SK-N-SH (cell line): ENCODE data around the gene COG3. TPM values are rescaled to one million over a fixed set of nuclear protein-coding genes. Genes with fewer than 3 reads are reported as not detected.

ENCODE experiments used
- CTCF ChIA-PET: fragments of 300-600, 350-600 bp; formaldehyde crosslinking; extraction: SDS; loops from one replicate; lab custom pipeline; 2021; lab: Yijun Ruan, JAX
- POLR2A ChIA-PET: fragments of 350-600 bp; sonication (Branson Sonifier 250); formaldehyde crosslinking; extraction: SDS; loops from one replicate; lab custom pipeline; 2020; ENCODE audit warnings: antibody characterized with exemption, inconsistent platforms; lab: Yijun Ruan, JAX
- DNase-seq: peaks from one replicate; pipeline ENCODE4 v3.0.0; 2012
- H2AFZ ChIP-seq: fragments of 200-600 bp; sonication (generic); 2 replicates; pipeline ENCODE4 v1.8.1; 2016; ENCODE audit warnings: antibody characterized with exemption, mild to moderate bottlenecking, low read depth
- H3F3A ChIP-seq: fragments of 200-600 bp; sonication (generic); replicated peaks from 2 replicates; pipeline ENCODE3; 2016; ENCODE audit warnings: antibody characterized with exemption, mild to moderate bottlenecking; ENCODE audit not compliant: insufficient read depth
- H3K27ac ChIP-seq, 2 experiments: fragments of 200-500 bp in 1 of 2; fragments of 200-600 bp in 1 of 2; sonication (Bioruptor generic) in 1 of 2; sonication (generic), shearing (Covaris generic) in 1 of 2; 2 replicates each; pipeline versions ENCODE4 v1.5.1 to v1.6.1; 2014 to 2016; ENCODE audit warnings: low read depth in 2 of 2, inconsistent platforms in 1 of 2, low read length in 1 of 2, mild to moderate bottlenecking in 1 of 2, mixed read lengths in 1 of 2
- H3K27me3 ChIP-seq: fragments of 200-600 bp; sonication (generic), shearing (Covaris generic); 2 replicates; pipeline ENCODE4 v1.6.1; 2016; ENCODE audit warnings: mixed run types; ENCODE audit not compliant: insufficient read depth
- H3K36me3 ChIP-seq, 2 experiments: fragments of 200-500 bp in 1 of 2; fragments of 200-600 bp in 1 of 2; sonication (Bioruptor generic) in 1 of 2; sonication (generic) in 1 of 2; replicated peaks in 1 of 2; 2 replicates each; pipeline versions ENCODE3 to v1.5.1; 2014 to 2016; ENCODE audit warnings: low read length in 1 of 2, mild to moderate bottlenecking in 1 of 2; ENCODE audit not compliant: insufficient read depth in 2 of 2, control insufficient read depth in 1 of 2
- H3K4me1 ChIP-seq, 2 experiments: fragments of 200-500 bp in 1 of 2; fragments of 200-600 bp in 1 of 2; sonication (Bioruptor generic) in 1 of 2; sonication (generic), shearing (Covaris generic) in 1 of 2; 2 replicates each; pipeline versions ENCODE4 v1.5.1 to v1.6.1; 2014 to 2016; ENCODE audit warnings: low read depth in 1 of 2, low read length in 1 of 2, mixed run types in 1 of 2; ENCODE audit not compliant: insufficient read depth in 2 of 2, control insufficient read depth in 1 of 2
- H3K4me2 ChIP-seq: fragments of 200-600 bp; sonication (generic), shearing (Covaris generic); 2 replicates; pipeline ENCODE4 v1.6.1; 2017; ENCODE audit warnings: mixed run types
- H3K4me3 ChIP-seq, 2 experiments: fragments of 200-500 bp in 1 of 2; fragments of 200-600 bp in 1 of 2; sonication (Bioruptor generic) in 1 of 2; sonication (generic), shearing (Covaris generic) in 1 of 2; 2 replicates each; pipeline versions ENCODE4 v1.5.1 to v1.8.1; 2014 to 2016; ENCODE audit warnings: low read depth in 2 of 2, inconsistent platforms in 1 of 2, low read length in 1 of 2, mild to moderate bottlenecking in 1 of 2, mixed read lengths in 1 of 2, moderate library complexity in 1 of 2
- H3K79me2 ChIP-seq: fragments of 200-600 bp; sonication (generic); 2 replicates; pipeline ENCODE4 v1.8.1; 2017; ENCODE audit warnings: mild to moderate bottlenecking; ENCODE audit not compliant: insufficient read depth
- H3K9ac ChIP-seq: fragments of 200-600 bp; sonication (generic); 2 replicates; pipeline ENCODE4 v1.6.1; 2017; ENCODE audit warnings: mixed run types
- H3K9me2 ChIP-seq: fragments of 200-600 bp; sonication (generic); 2 replicates; pipeline ENCODE4 v1.6.1; 2017; ENCODE audit warnings: mixed run types
- H3K9me3 ChIP-seq: fragments of 200-600 bp; sonication (generic); 2 replicates; pipeline ENCODE4 v1.6.1; 2017; ENCODE audit warnings: mixed run types, mild to moderate bottlenecking, moderate library complexity
- H4K20me1 ChIP-seq: fragments of 200-600 bp; sonication (generic); 2 replicates; pipeline ENCODE4 v1.6.1; 2017; ENCODE audit warnings: mild to moderate bottlenecking, mixed run types; ENCODE audit not compliant: insufficient read depth
- EP300 ChIP-seq, 2 experiments: IDR thresholded peaks; 2 replicates each; pipeline versions ENCODE4 v1.4.0 to v1.6.1; 2012; ENCODE audit warnings: borderline replicate concordance in 1 of 2, low read depth in 1 of 2, low read length in 1 of 2
- FOSL2 ChIP-seq: IDR thresholded peaks from 2 replicates; pipeline ENCODE4 v1.4.0; 2012; ENCODE audit warnings: low read depth, mild to moderate bottlenecking, moderate library complexity, borderline replicate concordance
- GATA2 ChIP-seq: sonication (generic); formaldehyde crosslinking; IDR thresholded peaks from 2 replicates; pipeline ENCODE4 v1.5.0; 2020; ENCODE audit warnings: mild to moderate bottlenecking, missing genetic modification reagents
- MEF2A ChIP-seq: IDR thresholded peaks from 2 replicates; pipeline ENCODE4 v1.4.0; 2012; ENCODE audit warnings: low read depth, borderline replicate concordance
- RAD21 ChIP-seq: IDR thresholded peaks from 2 replicates; pipeline ENCODE4 v1.6.1; 2012; ENCODE audit warnings: mild to moderate bottlenecking, low read length
- RCOR1 ChIP-seq: fragments of 150-350 bp; IDR thresholded peaks from 2 replicates; pipeline ENCODE4 v1.6.1; 2017; ENCODE audit warnings: antibody characterized with exemption, low read length
- RXRA ChIP-seq: IDR thresholded peaks from 2 replicates; pipeline ENCODE4 v1.4.0; 2012; ENCODE audit warnings: low read depth, mild to moderate bottlenecking, borderline replicate concordance
- SMC3 ChIP-seq: IDR thresholded peaks from 2 replicates; pipeline ENCODE4 v1.6.1; 2012; ENCODE audit warnings: low read depth, low read length, improper control_type of control experiment
- YY1 ChIP-seq: IDR thresholded peaks from 2 replicates; pipeline ENCODE4 v1.4.0; 2012; ENCODE audit warnings: low read depth, mild to moderate bottlenecking
- WGBS: methylation state at CpG from one replicate; pipeline ENCODE4 v1.1.6; 2017; ENCODE audit warnings: low lambda C conversion rate; 5-methylcytosine and 5-hydroxymethylcytosine counted together
- polyA plus RNA-seq, 3 experiments: library from polyadenylated mRNA; depleted of rRNA; stranded (reverse); fragments of >200 nt; gene quantifications; 2 replicates each; pipeline ENCODE4 v1.2.3, GENCODE V29; 2012
- TF ChIP-seq, protein P1 (sequence below): fragments of 150-350 bp; IDR thresholded peaks from 2 replicates; pipeline ENCODE4 v1.6.1; 2017; ENCODE audit warnings: antibody characterized with exemption, low read length, low read depth, borderline replicate concordance
- TF ChIP-seq, protein P2 (sequence below): IDR thresholded peaks from 2 replicates; pipeline ENCODE4 v1.4.0; 2012; ENCODE audit warnings: low read depth, borderline replicate concordance
- TF ChIP-seq, protein P3 (sequence below): IDR thresholded peaks from 2 replicates; pipeline ENCODE4 v1.6.1; 2012; ENCODE audit warnings: mild to moderate bottlenecking, low read depth, low read length, moderate library complexity
- TF ChIP-seq, protein P4 (sequence below): fragments of 200-600 bp; sonication (generic); IDR thresholded peaks from 2 replicates; pipeline ENCODE4 v1.6.1; 2017; ENCODE audit warnings: antibody characterized with exemption, mild to moderate bottlenecking, moderate library complexity

COG3 gene
- polyA plus RNA-seq, 1 of the 3 experiments (the other 2 are of a cell fraction), result 25.6 TPM

DNA sequence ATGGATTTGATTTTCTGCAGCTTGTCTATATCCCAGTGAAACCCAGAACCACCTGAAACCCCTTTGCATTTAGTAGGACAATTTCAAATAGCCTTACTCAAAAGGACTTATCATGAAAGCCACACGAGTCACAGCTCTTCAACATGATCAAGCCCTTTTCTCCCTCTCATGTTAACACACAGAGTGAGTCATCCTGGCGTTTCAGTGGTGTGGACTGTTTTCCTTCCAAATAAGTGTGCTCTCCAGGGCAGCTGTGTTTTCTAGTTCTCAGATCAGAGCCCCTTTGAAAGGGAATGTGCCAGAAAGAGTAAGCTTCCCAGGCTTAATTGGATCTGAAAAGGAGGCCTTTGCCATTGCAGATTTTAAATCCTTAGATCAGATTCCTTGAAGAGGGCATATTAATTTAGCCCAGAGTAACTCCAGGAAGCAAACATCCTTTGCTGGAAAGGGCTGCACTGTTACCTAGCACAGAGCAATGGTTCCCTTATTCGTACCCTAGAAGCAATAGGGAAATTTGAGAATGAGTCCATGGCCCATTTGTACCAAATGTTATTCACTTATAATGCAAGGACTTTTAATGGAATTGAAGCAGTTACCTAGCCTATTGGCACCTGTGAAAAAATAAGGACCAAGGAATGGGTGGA lies 99.5 kb downstream of the COG3 start:
- TF ChIP-seq FOSL2, result peak; percentile 24; the same call in 1 of the 2 replicates
- no peak for TF ChIP-seq YY1
- Histone ChIP-seq H3K9me3 (no peaks in the 10 kb centered on the region), H2AFZ (no peak overlapping the region), H3K27me3 (no peaks in the 10 kb centered on the region), H3K4me2 (no peak overlapping the region), H4K20me1 (no peaks in the 10 kb centered on the region), H3K4me1 (no peaks in the 10 kb centered on the region), H3F3A (no peaks in the 10 kb centered on the region), H3K9me2 (no peaks in the 10 kb centered on the region), H3K27ac (no peak overlapping the region), H3K79me2 (no peaks in the 10 kb centered on the region), H3K4me3 (no peak overlapping the region), H3K9ac (no peak overlapping the region), H3K36me3 (no peaks in the 10 kb centered on the region)
- ChIA-PET CTCF (no interaction called here), POLR2A (no interaction called here)
- 25% methylated on average over 3 of the region's 3 CpGs for WGBS
- DNase-seq, result no peak

DNA sequence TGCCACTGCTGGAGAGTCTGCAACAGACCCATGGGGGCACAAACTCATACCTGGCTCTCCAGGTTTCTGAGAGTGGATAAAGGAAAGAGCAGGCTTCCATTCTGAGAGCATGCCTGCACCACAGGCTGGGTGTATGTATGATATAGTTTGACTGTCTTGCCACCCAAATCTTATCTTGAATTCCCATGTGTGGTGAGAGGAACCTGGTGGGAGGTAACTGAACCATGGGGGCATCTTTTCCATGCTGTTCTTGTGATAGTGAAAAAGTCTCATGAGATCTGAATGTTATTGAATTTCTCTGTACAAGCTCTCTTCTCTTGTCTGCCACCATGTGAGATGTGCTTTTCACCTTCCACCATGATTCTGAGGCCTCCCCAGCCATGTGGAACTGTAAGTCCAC lies 100.6 kb downstream of the COG3 start:
- no peaks in the 10 kb centered on the region for H3K36me3 ChIP-seq
- H3K4me2 ChIP-seq, result no peak overlapping the region
- no peak overlapping the region for H2AFZ ChIP-seq
- CTCF ChIA-PET, result no interaction called here
- no peaks in the 10 kb centered on the region for H3K9me3 ChIP-seq
- no peaks in the 10 kb centered on the region for H3K4me1 ChIP-seq
- POLR2A ChIA-PET, result no interaction called here
- no peaks in the 10 kb centered on the region for H3K27me3 ChIP-seq
- H3K4me3 ChIP-seq, result no peak overlapping the region
- H3K9me2 ChIP-seq, result no peaks in the 10 kb centered on the region
- H3K9ac ChIP-seq, result no peak overlapping the region
- H3K27ac ChIP-seq, result no peak overlapping the region
- no peak for DNase-seq
- H3F3A ChIP-seq, result no peaks in the 10 kb centered on the region
- TF ChIP-seq EP300 (IDR thresholded peaks at IDR 0.05; ENCODE audit: borderline replicate concordance in 1 of 2, low read depth in 1 of 2, low read length in 1 of 2) (no peak), SMC3 (no peak), RAD21 (no peak), RXRA (no peak), FOSL2 (no peak), GATA2 (CRISPR knock-in tag) (no peak), RCOR1 (no peak), MEF2A (no peak)
- TF ChIP-seq, protein P1, sequence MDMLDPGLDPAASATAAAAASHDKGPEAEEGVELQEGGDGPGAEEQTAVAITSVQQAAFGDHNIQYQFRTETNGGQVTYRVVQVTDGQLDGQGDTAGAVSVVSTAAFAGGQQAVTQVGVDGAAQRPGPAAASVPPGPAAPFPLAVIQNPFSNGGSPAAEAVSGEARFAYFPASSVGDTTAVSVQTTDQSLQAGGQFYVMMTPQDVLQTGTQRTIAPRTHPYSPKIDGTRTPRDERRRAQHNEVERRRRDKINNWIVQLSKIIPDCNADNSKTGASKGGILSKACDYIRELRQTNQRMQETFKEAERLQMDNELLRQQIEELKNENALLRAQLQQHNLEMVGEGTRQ, result no peak
- TF ChIP-seq, protein P2, sequence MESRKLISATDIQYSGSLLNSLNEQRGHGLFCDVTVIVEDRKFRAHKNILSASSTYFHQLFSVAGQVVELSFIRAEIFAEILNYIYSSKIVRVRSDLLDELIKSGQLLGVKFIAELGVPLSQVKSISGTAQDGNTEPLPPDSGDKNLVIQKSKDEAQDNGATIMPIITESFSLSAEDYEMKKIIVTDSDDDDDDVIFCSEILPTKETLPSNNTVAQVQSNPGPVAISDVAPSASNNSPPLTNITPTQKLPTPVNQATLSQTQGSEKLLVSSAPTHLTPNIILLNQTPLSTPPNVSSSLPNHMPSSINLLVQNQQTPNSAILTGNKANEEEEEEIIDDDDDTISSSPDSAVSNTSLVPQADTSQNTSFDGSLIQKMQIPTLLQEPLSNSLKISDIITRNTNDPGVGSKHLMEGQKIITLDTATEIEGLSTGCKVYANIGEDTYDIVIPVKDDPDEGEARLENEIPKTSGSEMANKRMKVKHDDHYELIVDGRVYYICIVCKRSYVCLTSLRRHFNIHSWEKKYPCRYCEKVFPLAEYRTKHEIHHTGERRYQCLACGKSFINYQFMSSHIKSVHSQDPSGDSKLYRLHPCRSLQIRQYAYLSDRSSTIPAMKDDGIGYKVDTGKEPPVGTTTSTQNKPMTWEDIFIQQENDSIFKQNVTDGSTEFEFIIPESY, result no peak
- TF ChIP-seq, protein P3, sequence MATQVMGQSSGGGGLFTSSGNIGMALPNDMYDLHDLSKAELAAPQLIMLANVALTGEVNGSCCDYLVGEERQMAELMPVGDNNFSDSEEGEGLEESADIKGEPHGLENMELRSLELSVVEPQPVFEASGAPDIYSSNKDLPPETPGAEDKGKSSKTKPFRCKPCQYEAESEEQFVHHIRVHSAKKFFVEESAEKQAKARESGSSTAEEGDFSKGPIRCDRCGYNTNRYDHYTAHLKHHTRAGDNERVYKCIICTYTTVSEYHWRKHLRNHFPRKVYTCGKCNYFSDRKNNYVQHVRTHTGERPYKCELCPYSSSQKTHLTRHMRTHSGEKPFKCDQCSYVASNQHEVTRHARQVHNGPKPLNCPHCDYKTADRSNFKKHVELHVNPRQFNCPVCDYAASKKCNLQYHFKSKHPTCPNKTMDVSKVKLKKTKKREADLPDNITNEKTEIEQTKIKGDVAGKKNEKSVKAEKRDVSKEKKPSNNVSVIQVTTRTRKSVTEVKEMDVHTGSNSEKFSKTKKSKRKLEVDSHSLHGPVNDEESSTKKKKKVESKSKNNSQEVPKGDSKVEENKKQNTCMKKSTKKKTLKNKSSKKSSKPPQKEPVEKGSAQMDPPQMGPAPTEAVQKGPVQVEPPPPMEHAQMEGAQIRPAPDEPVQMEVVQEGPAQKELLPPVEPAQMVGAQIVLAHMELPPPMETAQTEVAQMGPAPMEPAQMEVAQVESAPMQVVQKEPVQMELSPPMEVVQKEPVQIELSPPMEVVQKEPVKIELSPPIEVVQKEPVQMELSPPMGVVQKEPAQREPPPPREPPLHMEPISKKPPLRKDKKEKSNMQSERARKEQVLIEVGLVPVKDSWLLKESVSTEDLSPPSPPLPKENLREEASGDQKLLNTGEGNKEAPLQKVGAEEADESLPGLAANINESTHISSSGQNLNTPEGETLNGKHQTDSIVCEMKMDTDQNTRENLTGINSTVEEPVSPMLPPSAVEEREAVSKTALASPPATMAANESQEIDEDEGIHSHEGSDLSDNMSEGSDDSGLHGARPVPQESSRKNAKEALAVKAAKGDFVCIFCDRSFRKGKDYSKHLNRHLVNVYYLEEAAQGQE, result no peak
- TF ChIP-seq, protein P4, sequence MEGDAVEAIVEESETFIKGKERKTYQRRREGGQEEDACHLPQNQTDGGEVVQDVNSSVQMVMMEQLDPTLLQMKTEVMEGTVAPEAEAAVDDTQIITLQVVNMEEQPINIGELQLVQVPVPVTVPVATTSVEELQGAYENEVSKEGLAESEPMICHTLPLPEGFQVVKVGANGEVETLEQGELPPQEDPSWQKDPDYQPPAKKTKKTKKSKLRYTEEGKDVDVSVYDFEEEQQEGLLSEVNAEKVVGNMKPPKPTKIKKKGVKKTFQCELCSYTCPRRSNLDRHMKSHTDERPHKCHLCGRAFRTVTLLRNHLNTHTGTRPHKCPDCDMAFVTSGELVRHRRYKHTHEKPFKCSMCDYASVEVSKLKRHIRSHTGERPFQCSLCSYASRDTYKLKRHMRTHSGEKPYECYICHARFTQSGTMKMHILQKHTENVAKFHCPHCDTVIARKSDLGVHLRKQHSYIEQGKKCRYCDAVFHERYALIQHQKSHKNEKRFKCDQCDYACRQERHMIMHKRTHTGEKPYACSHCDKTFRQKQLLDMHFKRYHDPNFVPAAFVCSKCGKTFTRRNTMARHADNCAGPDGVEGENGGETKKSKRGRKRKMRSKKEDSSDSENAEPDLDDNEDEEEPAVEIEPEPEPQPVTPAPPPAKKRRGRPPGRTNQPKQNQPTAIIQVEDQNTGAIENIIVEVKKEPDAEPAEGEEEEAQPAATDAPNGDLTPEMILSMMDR, result no peak
- H4K20me1 ChIP-seq, result no peaks in the 10 kb centered on the region
- H3K79me2 ChIP-seq, result no peaks in the 10 kb centered on the region
